ENCODE data around the gene HAND1.

The HAND1 gene

DNA sequence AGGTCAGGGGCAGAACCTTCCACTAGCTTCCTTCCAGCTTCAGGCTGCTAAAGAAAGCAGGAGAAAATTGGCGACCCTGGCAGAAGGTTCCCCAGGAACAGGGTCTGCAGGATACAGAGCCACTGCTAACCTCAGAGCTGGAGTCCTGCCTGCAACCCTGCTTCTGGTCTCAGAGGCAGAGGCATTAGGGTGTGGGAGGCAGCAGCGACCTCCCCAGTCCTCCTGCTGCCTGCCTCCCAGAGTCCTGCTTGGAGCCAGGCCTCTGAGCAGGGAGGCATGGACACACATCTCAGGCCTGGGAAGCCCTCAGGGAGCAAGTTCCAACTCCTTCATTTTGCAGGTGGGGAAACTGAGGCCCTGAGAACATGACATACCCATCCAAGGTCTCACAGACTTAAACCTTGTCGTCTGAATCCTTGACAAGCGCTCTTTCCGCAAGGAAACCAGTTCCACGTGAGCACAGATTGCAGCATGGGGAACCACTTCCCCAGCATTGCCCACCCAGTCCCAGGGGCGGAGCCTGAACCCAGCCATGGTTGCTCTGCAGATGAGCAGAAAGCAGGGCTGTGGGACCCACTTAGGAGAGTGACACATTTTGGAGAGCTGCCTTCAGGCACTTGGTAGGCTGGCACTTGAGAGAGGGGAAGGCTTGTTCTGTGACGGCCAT, 28.2 kb upstream of the HAND1 start:
- DNase-seq (ENCODE audit: low read depth in 3 of 3, low spot score in 1 of 3), result no peak

DNA sequence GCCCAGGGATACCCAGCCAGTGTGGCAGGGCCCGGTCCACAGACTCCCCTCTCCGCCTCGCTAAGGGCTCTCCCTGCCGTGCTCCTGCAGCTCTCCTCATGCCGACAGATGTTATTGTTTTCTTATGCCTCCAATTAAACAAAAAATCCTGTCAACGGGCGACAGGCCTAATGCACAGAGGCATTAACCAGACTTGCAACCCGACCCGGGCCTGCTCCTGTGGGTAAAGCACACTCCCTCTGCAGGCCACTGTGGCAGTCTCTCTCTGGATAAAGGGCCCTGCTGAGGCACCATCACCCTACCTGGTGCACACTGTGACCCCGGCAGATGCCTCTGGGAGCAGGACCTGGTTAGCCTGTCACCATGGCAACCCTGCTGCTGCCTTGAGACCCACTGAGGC, 27.5 kb upstream of the HAND1 start:
- no peak for DNase-seq (ENCODE audit: low read depth in 3 of 3, low spot score in 1 of 3)

DNA sequence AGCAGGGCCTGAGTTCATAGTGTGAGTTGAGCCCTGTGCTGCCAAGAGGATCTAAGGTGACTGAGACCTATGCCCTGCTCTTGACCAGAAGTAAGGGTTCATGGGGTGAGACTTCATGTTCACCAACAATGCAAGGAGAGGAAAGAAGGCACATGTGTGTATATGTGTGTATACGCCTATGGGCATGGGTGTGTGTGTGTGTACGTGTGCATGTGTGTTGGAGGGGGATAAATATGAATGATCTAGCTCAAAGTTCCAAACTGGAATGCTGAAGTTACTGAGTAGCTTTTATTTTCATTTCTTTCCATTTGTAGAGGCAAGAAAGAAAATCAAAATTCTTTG, 25.6 kb upstream of the HAND1 start:
- no peak for DNase-seq (ENCODE audit: low read depth in 3 of 3, low spot score in 1 of 3)

DNA sequence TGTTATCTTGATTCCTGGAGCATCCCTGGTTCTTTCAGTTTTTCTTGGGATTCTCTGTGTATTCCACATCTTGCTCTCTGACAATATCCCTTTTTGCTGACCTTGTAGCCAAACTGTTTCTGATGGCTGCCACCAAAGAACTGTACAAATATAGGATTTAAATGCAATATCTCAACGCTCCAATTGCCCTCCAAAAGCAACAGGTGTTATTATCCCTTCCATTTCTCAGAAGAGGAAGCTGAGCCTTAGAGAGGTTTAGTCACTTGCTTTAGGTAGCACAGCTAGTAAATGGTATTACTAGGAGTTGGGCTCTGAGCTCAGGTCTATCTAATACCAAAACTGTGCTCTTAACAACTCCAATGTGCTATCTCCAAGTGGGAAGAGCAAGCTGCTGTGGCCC, 24.2 kb upstream of the HAND1 start:
- DNase-seq (ENCODE audit: low read depth in 3 of 3, low spot score in 1 of 3), result no peak

DNA sequence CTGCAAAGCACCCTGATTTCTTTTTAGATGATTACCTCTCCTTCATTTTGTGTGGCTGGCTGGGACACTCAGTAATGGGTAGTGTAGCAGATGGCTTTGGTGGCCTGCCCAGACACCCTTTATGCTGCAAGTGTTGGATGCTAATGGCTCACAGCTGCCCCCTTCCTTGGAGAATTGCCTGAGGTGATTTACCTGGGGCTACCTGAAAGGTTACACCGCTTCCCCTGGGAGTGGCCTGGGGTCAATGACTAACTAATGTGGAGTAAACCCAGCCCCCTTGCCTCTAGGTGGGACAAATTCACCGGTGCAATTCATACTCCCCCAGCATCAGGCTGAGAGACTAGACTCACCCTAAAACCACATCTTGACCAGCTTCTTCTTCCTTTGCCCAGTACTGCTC, 23.5 kb upstream of the HAND1 start:
- DNase-seq (ENCODE audit: low read depth in 3 of 3, low spot score in 1 of 3), result no peak

DNA sequence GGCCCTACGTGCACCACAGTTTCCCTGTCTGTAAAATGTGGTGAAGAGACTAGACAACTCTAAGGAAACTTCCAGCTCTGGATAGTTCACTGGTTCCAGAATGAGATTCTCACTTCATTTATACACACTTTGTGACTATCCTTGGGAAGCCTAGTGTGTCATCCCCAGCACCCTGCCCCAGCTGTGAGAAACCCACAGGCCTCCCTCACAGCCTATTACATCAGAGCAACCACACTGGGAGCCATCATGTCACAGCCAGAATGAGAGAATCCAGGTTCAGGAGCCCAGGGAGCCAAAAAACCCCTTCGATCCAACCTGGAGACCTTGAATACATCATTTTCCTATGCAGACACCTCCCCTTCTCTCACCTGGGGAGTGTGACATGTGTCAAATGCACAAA, 21.0 kb upstream of the HAND1 start:
- no peak for DNase-seq (ENCODE audit: low read depth in 3 of 3, low spot score in 1 of 3)

DNA sequence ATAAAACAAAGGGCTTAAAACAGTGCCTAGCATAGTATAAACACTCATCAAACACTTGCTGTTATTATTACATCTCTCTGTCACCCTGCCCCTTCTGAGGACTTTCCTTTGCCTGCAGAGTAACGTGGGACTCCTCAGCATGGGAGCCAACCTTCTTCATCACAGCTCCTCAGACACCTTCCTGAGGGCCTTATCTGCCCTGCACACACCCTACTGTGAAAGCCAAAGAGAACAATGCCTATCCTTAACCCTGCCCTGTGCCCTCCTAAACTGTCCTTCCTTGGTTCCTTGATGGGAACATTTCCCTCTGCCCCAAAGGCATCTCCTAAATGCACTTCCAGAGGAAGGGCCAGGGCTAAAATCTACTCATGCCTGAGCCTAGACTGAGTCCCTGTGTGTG, 20.6 kb upstream of the HAND1 start:
- DNase-seq (ENCODE audit: low read depth in 3 of 3, low spot score in 1 of 3), result no peak

DNA sequence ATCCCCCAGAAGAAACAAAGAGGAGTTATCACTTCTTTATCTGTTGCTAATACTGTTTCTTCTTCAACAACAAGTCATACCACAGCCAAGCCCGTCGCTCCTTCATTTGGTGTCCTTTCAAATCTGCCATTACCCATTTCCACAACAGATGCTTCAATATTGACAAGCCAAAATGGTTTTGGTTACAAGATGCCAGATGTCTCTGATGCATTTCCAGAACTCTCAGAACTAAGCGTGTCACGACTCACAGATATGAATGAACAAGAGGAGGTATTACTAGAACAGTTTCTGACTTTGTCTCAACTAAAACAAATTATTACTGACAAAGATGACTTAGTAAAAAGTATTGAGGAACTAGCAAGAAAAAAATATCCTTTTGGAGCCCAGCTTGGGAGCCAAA, 16.0 kb upstream of the HAND1 start:
- no peak for DNase-seq (ENCODE audit: low read depth in 3 of 3, low spot score in 1 of 3)

DNA sequence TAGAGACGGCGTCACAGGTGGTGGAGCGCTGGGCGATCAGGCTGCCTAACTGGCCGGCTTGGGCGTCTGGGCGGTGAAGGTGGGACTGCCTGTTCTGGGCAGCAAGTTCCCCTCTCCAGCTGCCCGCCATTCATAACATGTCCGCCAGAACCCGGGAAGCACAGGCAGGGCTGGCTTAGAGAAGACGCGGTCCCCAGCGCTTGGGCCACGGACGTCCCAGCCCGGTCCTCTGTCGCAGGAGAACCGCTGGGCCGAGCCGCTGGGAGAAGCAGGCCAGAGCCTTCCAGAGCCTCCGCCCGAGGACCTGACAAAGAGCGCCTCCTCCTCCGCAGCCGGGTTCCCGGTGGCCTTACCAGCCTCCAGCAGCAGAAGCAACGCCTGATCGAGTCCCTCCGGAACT, 15.2 kb upstream of the HAND1 start:
- no peak for DNase-seq (ENCODE audit: low read depth in 3 of 3, low spot score in 1 of 3)

DNA sequence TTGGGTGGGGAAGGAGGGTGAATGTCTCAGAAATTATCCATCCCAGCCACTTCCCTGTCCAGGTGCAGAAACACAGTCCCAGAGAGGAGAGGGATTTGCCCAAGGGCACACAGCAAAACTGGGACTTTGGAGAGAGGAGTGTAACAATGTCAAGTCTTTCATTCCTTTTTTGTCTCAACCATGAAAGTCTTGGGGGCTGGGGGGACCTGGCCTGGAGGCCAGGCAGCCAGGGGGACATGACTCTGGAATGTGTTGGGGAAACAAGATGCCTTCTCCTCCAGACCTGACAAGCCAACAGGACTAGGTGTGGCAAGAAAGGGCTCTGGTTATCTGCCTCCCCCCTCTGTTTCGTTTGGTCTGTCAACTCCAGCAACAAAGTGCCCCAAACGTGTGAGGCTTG, 13.9 kb upstream of the HAND1 start:
- no peak for DNase-seq (ENCODE audit: low read depth in 3 of 3, low spot score in 1 of 3)

DNA sequence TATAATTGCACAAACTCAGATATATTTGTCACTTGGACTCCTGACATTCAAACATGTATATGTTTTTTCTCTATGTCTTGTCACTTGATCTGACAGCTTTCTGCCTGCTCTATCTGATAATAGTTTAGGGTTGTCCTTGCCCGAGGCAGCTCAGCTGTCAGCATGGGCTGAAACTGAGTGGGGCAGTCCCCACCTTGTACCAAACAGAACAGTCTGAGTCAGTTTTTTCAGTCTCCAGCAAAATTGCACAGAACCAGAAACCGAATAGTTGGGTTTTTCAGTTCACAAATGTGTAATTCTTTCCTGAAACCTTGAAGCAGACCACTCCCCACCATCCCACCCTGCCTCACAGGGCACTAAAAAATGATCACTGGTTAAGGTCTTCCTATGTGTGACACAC, 9.5 kb upstream of the HAND1 start:
- no peak for DNase-seq (ENCODE audit: low read depth in 3 of 3, low spot score in 1 of 3)

DNA sequence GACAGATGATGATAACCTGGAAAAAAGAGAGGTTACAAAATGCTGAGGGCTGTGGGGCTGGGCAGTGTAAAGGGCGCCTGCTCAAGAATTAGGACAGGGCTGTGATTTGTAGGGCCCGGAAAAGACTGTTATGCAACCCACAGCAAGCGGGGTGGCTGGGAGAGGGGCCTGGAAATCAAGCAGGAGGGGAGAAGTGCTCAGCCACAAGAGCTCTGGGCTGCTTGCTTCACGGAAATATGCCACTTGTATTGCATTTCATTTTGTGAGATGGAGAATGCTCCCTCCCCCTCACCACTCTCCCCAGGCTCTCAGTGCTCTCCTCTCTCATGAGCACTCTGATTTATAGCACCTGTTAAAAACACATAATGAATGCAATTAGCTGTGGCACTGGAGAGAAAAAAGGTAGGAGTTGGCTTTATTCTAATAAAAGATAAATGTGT, 8.4 kb upstream of the HAND1 start:
- DNase-seq (ENCODE audit: low read depth in 3 of 3, low spot score in 1 of 3), result no peak

DNA sequence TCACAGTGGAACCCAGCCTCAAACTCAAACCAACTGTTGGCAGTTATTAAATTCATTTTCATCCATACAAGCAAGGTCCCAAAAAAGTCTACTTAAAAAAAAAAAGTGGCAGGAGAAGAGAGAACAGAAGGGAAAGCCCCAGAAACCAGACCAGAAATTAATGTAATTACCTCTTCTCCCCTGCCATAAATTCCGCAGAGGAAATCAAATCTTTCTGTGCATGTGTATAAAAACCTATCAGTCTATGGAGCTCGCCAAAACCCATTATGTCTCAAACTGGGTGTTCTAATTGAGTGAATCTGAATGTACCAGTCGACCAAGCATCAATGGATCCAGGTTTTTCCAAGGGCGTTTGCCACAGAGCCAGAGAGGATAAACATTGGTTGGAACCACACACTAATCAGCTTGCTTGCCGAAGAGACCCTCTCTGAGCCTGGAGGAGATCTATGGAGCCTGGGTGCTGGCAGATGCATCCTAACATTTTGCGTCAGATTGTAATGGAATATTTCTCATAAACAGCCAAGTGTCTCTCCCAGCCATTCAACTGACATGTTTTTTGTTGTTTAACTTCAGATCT, 7.9 kb upstream of the HAND1 start:
- DNase-seq (ENCODE audit: low read depth in 3 of 3, low spot score in 1 of 3), result no peak

DNA sequence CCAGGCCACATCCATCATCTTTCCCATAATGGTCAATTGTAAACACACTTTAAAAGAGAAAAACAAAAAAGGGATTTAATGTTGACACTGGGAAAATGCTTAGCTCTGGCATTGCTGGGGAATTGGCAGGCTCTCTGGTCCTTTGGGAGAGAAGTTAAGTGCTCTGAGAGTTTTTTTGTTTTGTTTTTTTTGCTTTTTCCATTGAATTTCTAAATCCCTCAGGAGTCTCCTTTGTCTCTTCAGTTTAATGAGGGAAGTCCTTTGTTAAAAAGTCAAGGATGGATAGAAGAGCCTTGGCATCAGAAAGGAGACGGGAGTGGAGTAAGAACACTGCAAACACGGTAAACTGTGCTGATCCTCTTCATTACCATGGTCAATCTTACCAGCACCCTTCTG, 7.1 kb upstream of the HAND1 start:
- no peak for DNase-seq (ENCODE audit: low read depth in 3 of 3, low spot score in 1 of 3)

DNA sequence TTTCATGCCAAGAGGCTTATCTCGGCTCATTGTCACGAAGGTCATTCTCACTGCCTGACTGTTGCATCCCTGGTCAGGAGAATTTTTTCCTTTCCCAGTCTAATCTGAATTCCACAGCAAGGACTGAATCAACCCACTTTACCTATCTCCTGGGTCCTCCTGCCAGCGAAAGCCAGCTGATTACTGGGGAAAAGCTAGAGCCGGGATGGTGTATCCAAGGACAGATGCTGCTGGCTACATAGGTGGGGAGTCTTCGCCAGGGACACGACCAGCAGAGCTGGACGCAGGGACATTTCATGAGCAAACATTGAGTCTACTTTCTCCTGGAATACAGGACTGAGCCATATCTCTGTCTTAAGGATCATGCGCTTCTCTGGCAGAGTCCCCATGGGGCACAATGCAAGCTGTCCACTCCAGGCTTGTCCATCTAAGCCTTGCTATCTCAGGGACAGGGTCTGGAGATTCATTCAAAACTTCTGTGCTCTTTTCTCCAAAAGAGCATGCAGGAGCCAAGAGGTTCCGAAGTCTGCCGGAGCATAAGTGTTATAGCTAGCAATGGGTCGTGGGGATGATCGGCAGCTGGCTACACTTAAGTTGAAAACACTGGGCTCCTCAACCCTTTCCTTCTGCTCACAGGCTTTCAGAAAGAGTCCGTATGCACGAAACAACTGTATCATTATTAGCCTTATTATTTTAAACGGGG, 6.5 kb upstream of the HAND1 start:
- no peak for DNase-seq (ENCODE audit: low read depth in 3 of 3, low spot score in 1 of 3)

DNA sequence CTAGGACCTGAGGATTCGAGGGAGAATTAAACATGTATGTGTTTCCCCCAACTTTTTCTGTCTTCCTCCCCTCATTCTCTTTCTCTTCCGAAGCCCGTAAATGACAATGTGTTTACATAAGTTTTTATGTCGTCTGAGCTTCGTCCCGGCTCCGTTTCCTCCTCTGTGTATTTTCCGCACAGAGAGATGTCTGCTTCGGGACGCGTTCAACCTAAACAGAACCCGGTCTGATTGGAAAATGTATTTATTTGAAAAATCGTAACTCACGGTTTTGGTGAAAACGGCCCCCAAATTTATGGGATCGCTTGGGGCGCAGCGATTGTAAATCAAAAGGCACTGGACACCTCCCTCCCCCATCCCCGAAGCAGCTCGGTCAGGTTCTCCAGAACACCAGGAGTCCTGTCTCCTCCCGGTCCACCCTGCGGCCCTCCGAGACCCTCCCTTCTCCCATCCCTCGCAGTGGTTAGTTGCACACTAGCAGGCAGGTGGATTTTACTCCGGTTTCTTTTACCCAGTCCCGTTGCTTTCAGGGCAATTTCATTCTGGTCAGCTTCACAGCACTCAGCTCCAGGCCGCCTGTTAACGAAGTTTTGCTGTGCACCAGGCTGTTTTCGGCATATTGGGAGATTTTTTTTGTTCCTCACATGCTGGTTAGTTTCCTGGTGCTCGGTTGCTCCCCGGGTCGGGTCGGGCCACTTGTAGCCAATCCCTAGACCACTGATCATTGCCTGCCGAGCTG, 5.8 kb upstream of the HAND1 start:
- DNase-seq (ENCODE audit: low read depth in 3 of 3, low spot score in 1 of 3), result no peak

DNA sequence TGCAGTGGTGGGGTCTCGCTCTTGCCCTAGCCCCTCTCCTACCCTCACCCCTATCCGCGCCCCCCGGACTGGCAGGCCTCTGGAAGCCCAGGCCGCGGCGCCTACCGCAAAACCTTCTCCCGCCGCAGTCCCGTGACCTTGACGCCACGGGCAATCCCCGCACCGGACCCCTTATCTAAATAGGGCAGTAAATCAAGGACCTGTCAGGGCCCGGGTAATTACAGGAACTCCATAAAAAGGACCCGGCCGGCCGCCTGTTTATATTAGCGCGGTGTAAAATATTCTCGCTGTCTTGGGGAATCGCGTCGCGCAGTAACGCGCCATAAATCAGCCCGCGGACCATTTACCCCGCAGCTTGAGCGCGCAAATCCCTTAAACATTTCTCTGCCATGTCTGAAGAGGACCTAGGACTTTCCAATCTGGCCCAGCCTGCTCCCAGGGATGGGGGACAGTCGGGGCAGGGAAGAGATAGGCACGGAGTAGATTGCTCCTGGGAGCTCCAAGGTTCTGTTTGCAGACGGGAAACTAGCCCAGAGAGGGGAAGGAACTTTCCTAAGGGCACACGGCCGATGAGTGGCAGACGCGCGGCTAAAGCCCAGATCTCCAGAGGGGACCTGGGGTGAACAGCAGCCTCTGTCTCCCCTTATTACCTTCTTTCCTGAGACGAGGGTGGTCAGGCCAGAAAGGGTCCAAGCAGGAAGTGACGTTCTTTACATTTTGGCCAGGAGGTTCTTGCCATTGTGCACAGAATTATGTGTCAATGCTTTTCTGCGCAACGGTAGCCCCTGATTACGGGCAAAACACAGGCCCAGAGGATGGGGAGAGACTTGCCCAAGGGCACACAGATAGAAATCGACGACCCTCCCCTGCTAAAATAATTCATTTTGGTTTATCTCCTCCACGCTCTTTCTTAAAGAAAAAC, 4.8 kb upstream of the HAND1 start:
- no peak for DNase-seq (ENCODE audit: low read depth in 3 of 3, low spot score in 1 of 3)

DNA sequence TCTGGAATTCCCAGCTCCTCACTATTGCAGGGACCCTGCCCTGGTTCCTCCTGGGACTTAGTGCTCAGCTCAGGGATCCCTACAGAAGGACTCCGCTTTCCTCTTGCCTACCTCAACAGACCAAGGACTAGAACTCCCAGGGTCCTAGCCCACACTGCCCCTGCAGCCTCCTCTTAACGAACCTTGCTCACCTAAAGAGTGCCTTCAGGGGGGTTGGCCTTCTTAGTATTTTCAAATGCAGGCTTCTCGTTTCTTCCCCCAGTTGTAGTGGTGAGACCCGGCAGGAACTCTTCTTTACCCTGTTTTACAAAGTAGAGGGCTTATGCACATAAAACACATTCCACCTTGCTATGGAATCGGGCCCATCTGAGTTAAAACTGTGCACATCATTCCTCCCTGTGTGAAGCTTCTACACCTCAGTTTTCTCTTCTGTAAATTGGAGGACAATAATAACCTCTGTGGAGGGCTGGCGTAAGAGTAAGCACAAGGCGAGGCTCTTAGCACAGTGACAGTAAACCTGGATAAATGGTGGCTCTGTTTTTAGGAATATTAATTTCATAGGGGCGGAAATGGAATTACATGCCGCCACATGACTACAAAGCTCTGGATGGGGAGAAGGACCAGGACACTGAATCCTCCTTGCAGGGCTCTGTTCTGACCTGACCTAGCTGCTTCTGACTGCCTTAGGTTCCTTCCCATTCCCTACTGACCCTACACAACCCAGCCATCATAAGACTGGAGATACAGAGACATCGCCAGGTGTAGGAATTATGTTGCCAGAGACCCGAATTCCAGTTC, 3.8 kb upstream of the HAND1 start:
- no peak for DNase-seq (ENCODE audit: low read depth in 3 of 3, low spot score in 1 of 3)

DNA sequence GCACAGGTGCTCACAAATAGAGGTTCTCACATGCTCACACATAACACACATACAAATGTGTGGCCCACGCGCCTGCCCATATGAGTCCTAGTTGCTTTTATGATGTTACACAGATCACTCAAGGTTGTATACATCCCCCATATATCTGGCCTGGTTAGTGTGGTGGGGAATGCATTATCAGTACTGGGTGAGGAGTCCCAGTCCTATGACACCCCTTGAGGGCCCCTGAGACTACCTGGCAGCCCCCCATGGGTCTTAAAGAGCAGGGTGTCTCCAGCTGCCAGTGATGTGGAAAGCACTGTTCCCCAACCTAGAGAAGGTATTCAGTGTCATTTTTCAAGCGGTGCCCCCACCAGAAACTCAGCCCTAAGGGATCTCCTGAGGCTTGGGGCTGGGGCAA, 2.8 kb upstream of the HAND1 start:
- DNase-seq (ENCODE audit: low read depth in 3 of 3, low spot score in 1 of 3), result no peak
